ENCODE data around the gene POM121C.

- TF ChIP-seq CTCF (conservative IDR thresholded peaks at IDR 0.05; ENCODE audit: low read depth, low read length): no peak
- no peak for TF ChIP-seq SMC3 (IDR thresholded peaks at IDR 0.05; ENCODE audit: low read depth, low read length)
- no peak for TF ChIP-seq MAFK (IDR thresholded peaks at IDR 0.05; ENCODE audit: low read depth, low read length)
- no peak for TF ChIP-seq USF2 (IDR thresholded peaks at IDR 0.05; ENCODE audit: low read depth, low read length)
- no peak for TF ChIP-seq CHD1 (IDR thresholded peaks at IDR 0.05; ENCODE audit: low read depth, low read length)
- TF ChIP-seq RAD21 (IDR thresholded peaks at IDR 0.05; ENCODE audit: low read length): no peak
- no peak for TF ChIP-seq RCOR1 (IDR thresholded peaks at IDR 0.05; ENCODE audit: insufficient replicate concordance, low read length)
- no peak for TF ChIP-seq MAZ (IDR thresholded peaks at IDR 0.05; ENCODE audit: borderline replicate concordance, low read depth, low read length)
- no peak for TF ChIP-seq RFX5 (IDR thresholded peaks at IDR 0.05; ENCODE audit: low read depth, low read length)
- TF ChIP-seq FOS (IDR thresholded peaks at IDR 0.05; ENCODE audit: low read depth, low read length): no peak
- TF ChIP-seq ELK1 (IDR thresholded peaks at IDR 0.05; ENCODE audit: borderline replicate concordance, low read depth, low read length): no peak
These were observed 46.5 kb upstream of the POM121C start for GRCh38 chr7:75532639-75533038.
